Stromal cell of bone marrow (primary cell): ENCODE measurements around the gene LRP1-AS.
"Not testable (repeated sequence)": the region's sequence is repeated elsewhere in the genome, so short reads cannot be mapped to it uniquely, and the experiment has no call there.

Source experiments
- DNase-seq: peaks from one replicate; pipeline ENCODE4 v3.0.0-alpha.2; 2012; ENCODE audit warnings: low read depth

Gene LRP1-AS

DNA sequence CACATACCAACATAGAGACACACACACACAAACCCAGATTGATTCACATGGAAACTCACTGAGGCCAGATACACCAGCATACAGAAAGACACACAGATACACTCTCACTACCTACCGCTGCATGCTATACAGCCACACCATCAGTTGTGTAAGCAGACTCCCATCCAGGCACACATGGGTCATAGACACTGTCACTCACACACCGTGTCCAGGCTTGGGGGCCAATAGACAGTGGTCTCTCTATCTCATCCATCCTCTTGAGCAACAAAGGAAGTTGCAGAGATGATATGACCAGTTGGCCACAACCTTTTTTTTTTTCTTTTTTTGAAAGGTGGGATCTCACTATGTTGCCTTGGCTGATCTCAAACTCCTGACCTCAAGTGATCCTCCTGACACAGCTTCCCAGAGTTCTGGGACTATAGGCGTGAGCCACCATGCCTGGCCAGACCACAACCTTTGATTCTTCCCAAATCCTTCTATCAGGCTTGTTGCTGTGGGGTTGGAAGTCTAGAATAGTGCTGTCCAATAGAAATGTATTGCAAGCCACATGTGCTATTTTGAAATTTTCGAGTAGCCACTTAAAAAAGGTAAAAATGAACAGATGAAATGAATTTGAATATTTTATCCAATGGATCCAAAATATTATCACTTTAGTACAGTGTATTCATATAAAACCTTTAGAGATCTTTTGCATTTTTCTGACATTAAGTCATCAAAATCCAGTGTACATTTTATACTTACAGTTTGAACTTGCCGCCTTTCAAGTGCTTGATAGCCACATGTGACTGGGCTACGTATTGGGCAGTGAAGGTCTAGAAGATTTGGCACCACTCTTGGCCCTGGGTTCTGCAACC, 7.4 kb downstream of the LRP1-AS start:
- no peak for DNase-seq

DNA sequence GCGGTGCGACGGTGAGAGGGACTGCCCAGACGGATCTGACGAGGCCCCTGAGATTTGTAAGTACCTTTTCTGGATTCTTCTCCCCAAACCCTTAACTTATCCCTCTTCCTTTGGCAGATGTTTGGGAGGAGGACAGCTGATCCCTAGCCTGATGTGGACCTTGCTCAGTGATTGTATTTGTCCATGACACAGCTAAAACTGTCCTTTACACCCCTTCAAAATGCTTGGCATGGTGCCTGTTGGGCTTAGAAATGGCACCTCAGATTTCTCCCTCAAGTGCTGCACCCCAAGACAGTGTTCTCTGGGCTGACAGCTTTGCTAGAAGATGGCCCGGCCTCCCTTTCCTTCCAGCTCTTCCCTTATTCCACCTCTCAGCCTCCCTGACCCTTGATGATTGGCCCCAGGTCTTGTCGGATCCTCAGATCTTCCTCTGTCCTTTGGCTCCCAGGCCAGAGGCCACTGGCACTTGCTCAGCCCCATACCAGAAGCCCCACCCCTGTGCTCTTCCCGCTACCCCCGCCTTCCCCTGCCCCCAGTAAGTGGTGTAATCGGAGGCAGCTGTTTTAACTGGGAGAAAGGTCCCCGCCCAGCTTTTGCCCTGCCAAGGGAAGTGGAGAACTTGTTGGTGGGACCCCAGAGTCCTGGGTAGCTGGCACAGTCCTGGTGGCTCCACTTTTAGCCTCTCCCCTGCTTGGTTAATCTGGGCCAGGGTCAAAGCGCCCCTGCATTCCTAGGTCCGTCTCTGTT, 8.7 kb downstream of the LRP1-AS start:
- no peak for DNase-seq

DNA sequence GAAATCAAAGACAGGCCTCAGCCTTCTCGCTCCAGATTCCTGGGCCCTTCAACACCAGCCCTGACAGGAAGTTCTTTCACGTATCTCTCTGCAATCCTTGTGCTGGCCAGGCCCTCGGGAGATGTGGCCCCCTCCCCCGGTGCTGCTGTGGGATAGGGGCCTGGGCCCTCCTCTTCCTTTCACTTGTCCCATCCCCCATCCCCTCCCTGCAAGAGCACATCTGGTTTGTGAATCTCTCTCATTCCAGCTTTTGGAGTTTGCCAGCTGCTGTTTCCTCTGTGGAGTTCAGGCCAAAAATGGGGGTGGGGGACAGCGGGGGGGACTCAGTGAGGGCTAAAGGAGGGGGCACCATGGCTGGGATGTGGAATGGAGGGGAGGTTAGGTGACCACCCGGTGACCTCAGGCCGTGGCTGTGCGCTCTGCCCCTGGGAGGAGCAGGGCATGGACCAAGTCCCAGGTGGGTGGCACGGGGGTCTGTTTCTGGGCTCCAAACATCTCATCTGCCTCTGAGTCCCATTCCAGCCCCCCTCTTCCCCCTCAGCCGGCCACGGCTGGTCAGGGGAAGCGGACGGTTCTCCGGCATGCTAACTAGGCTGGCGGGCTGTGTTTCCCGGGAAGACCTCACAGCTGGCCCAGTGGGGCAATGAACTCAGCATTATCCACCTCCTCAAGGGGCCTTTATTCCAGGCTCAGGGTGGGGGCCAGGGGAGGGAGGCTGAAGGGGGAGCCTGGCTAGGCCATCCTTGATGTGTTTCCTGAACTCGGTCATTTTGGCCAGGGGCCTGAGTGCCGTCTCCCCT, 11.7 kb downstream of the LRP1-AS start:
- DNase-seq, result peak; percentile 72

DNA sequence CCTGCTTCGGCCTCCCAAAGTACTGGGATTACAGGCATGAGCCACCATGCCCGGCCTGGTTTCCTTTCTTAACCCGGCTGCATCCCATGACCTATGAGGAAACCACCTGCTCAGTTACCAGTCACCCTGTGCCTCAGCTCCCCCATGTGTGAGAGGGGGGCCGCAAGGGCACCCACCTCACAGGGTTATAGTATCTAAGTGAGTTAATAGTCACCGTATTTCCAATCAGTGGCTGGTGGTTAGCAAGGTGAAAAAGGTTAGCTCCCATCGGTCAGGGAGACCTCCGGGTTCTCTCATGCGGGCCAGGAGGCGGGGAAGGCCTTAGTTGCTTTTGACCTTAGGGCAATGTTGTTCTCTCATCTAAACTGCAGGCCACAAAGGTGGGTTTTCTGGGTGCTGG, 12.5 kb downstream of the LRP1-AS start:
- no peak for DNase-seq

DNA sequence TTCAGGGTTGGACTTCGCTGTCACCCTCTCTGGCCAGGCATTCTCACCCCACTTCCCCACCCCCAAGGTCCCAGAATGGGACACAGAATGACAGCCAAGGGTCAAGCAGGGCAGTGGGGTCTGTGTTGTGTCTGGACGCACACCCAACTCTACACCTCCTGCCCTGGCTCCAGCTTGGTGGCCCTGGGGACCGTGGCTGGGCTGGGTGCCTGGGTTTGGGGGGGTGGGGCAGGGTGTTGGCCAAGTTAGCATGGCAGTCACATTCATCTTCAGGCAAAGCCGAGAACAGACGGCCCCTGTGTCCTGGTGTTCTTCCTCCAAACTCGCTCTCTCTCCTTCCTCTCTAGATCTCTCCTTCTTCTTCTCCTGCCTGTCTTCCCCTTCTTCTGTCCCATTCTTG, 13.5 kb downstream of the LRP1-AS start:
- DNase-seq, result no peak

DNA sequence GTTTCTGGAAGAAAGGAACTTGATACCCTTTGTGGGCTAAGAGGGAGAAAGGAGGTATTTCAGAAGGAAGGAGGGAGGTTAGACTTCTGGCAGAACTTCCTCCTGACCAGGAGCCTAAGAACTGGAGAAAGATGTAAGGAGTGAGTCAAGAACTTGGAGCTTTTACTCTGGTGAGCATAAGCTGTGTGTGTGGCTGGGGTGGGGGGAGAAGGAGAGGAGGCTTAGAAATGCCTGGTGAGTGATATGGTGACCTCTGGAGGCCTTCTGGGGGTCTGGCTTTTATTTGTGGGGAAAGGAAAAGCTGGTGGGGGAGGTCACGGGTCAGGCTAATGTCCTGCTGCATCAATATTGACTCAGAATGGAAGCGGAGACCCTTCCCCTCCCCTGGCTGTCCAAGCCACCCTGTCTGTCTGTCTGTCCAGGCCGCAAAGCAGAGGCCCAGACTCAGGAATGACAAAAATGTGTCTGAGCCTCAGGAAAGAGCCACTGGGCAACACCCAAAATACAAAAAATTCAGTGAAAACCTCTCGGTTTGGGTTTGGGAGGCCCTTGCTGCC, 14.3 kb downstream of the LRP1-AS start:
- DNase-seq, result no peak

DNA sequence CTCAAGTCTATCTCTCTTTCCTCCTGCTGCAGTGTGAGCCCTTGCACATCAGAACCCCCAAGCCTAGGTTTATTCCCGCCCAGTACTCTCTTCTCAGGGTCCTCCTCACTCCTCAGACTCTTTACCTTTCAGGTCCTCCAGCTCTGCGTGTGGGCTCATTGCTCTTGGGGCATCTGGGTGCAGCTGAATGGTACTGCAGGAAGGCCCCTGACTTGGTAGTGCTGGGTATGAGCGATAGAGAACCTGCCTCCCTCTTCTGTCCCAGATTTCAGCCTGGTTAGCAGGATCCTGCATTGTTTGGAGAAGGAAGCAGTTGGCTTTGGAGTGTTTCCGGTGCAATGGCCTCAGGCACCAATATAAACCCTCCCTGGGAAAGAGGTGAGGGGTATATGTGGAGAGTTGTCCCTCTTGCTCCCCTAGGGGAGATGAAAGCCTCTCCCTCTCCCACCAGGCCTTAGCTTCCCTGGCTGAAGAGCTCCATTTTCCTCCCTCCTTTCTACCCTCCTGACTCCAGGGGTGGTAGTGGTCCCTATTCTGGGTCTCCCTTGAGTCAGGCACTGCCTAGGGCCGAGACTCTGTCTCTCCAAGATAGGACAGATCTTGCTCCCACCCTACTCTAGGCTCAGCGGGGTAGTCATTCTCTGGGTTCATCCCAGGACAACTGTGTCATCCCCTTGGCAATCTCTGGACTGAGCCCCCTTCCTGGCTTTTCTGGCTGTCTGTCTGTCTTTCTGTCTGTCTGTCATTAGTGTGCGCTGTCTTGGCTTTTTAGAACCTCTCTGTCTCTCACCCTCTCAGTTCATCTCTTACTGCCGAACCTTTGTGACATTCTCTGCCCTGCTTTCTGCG, 15.3 kb downstream of the LRP1-AS start:
- DNase-seq, result no peak

DNA sequence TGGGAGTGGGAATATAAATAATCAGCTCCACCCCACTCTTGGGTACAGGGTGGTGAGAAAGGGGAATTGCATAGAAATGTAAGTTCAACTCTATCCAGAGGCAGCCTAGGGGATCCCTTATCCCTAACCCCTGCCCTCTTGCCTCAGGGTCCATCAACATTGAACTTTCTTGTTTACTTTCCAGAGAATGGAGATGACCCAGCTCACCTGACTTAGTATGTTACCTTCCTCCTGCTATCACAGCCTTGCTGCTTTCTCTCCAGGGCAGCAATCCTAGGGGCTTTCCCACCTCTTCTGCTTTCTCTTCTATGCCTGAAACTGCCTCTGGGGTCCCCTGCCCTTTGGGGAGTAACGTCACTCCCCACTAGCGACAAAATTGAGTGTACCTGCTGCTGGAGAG, 16.5 kb downstream of the LRP1-AS start:
- DNase-seq, result no peak

DNA sequence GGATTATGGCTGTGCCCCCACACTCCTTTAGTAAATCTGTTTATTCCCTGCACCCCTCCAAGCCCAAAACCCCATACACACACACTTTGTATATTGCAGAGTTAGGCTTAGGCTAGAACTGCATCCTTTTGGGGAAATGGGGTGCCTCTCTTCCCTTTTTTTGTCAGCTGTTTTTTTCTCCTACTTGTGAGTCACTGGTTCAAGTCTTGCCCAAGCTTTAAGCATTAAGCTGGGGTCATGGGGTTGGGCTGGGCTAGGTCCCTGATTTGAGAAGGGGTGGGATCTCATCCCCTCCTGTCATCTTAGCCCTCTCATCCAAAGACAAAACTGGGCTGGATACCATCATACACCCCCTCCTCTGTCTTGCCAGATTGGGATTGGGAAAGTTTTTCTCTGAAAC, 17.5 kb downstream of the LRP1-AS start:
- peak; percentile 71 for DNase-seq

DNA sequence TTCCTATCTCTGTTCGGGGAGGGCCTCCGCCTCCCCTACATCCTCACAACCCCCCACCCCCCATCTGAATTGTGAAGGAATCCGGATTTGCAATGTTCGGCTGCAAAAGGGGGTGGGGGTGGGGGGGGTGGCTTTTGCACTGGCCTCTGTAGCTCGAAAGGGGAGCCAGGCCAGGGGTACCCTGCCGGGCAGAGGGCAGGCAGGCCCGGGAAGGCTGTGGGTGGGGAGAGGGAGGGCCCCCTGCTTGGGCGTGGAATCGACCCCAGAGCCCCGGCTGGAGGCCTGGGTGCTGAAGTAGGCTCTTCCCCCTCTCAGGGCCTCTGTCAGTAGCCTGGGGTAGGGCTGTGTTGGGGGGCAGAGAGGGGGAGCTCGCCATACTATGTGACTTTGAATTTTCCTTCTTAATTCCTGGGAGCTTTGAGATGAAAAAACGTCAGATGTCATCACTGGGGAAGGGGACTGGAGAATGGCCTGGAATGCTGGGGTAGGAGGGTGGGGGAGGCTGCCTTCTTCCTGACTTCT, 18.0 kb downstream of the LRP1-AS start:
- DNase-seq, result no peak

DNA sequence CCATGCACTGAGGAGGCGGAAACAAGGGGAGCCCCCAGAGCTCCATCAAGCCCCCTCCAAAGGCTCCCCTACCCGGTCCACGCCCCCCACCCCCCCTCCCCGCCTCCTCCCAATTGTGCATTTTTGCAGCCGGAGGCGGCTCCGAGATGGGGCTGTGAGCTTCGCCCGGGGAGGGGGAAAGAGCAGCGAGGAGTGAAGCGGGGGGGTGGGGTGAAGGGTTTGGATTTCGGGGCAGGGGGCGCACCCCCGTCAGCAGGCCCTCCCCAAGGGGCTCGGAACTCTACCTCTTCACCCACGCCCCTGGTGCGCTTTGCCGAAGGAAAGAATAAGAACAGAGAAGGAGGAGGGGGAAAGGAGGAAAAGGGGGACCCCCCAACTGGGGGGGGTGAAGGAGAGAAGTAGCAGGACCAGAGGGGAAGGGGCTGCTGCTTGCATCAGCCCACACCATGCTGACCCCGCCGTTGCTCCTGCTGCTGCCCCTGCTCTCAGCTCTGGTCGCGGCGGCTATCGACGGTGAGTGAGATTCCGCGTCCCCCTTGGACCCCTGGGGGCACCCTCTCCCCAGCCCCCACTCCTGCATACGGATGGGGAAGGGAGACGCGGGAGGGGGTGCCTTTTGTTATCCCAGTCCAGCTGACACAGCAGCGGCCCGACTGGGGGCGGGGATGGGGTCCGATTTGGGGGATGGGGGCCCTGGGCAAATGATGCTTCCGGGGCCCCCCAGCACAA, 18.7 kb downstream of the LRP1-AS start:
- DNase-seq, result no peak

DNA sequence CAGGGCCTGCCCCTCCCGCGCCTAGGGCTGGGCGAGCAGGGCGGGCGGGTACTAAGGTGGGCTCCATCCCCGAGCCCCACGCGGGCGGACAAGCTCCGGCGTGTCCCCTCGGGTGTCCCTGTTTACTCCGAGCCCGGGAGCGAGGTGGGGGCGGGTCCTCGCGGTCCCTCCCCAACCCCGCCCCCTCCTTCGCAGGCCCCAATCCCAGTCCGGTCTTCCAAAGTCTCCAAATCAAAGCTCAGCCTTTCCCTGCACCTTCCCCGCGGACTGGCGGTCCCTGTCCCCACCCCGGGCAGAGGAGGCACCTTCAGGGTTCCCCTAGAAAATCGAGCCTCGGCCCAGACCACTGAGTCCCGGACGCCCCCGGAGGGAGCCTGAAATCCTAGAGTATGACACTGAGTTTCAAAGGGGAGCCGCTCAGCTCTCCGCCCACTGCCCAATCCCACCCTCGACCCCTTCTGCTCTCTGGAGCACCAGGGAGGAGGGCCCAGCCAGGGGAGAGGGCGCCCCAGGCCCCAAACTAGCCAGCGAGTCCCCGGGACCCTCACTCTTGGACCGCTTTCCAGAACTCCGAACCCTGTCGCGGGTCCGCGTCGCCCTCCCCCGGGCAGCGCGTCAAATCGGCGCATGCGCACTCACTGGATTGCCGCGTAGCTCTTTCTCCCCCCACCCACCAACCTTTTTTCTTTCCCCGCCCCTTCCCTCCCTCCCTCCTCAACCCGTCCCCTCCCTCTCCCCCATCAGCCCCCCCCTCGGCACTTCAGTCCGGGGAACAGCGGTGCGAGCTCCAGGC, 19.5 kb downstream of the LRP1-AS start, which contains the start of gene LRP1:
LRP1 (plus strand) TSS at position 758 of the 793 bp plus-strand sequence. CDS start 482 bp downstream, outside the sequence.
- DNase-seq, result peak; percentile 83

DNA sequence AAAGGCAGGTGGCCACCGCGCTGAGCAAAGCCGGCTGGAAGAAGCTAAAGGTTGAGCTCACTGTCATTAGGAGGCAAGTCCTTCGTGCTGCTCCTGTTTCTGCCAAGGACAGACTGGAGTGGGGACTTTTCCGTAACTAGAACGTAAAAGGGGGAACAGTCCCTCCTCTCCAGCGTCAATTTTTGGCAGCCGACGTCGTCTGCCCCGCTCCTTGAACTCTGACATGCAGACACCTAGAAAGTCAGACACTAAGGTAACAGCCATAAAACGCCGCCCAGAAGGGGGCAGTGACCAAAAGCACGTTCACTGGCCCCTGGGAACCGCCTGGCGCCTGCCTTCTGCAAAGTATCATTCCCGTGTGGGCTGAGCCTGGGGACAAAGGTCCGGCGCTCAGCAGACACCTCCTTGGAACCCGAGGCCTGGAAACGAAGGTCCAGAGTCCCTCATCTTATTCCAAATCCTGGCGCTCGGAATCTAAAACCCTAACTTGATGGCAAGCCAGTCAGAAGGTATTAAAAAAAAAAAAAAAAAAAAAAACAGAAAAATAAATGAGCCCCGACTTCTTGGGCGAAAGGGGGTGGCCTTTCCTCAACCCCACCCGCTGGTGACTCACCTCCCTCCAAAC, 20.2 kb downstream of the LRP1-AS start:
- no peak for DNase-seq

DNA sequence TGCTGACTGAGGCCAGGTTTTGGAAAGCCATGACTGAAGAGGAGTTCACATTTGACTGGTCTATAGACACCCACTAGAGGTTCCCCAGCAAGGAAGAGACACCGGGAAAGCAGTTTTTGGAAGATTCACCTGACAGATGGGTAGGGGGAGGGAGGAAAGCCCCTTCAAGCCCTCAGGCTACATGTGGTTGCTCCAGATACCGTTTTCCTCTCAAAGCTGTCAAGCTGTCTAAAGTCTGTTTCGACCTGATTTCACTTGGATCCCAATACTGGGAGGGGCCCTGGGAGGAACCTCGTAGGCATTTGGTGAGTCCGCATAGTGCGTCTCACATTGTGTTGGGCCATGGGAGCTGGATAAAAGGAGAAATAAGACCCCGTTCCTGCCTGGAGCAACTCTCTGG, 20.9 kb downstream of the LRP1-AS start:
- DNase-seq, result no peak

DNA sequence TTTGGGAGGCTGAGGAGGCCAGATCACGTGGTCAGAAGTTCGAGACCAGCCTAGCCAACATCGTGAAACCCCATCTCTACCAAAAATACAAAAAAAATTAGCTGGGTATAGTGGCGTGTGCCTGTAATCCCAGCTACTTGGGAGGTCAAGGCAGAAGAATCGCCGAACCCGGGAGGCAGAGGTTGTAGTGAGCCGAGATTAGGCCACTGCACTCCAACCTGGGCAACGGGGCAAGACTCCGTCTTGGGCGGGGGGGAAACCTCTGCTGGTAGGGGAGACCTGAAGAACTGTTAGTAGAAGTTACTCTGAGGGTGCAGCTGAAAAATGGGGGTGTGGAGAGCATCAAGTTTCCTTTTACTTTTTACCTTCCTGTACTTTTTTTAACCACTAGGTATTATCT, 21.4 kb downstream of the LRP1-AS start:
- DNase-seq, result no peak

DNA sequence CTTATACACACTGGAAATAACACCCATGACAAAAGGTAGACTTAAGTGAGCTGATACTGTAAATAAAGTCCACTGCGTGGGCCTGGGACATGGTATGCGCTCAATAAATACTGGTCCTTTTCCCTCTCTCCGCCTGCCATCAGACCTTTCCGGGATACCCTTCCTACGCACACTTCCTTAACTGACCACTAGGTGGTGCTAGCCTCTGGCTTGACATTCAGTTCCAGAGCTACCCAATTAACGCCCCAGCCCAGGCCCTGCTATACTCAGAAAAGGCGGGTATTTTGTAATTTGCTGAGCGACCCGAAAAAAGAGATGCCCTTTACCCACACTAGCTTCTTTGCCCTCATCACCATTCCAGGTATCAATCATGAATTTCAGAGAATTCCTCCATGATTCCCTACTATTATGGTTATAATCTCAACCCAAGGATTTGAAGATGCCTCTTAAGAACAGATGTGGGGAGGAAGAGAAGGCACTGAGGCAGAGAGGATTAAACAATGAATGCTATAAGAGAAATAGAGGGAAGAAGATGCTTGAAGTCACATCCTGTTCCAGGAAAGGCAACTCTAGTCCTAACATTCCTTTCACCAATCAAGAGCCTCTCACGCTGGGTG, 23.1 kb downstream of the LRP1-AS start:
- DNase-seq, result no peak

DNA sequence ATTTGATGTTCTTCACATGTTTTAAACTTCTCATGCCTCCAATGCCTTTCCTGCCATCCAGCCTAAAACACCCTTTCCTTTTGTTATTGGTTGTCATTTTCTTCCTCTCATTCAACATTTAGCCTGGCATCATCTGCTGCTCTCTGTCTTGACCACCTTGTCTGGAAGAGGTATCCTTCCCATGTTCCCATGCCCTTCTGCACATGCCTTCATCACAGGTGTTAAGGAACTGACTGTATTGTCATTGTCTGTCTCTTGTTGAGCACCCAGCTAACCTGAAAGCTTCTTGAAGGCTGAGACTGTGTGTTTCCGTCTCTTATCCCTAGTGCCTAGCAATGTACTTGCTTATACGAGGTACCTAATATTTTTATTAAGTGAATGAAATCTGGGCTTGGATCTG, 23.6 kb downstream of the LRP1-AS start:
- DNase-seq, result no peak

DNA sequence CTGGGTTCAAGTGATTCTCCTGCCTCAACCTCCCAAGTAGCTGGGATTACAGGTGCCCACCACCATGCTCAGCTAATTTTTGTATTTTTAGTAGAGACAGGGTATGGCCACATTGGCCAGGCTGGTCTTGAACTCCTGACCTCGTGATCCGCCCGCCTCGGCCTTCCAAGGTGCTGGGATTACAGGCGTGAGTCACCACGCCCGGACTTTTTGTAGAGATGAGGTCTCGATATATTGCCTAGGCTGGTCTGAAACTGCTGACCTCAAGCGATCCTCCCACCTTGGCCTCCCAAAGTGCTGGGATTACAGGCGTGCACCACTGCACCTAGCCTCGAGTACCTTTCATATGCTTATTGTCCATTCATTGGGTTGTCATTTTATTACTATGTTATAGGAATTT, 26.7 kb downstream of the LRP1-AS start:
- not testable (repeated sequence) for DNase-seq
